ENCODE measurements around the gene ANKH. TPM values are rescaled to one million over a fixed set of nuclear protein-coding genes. Genes with fewer than 3 reads are reported as not detected.

The ANKH gene
- total and polyA plus RNA-seq, 2 of the 13 experiments (the other 11 are each of a cell fraction or from before 2014, with no cell fraction given), result 25.0 to 36.0 TPM

GRCh38 chr5:14855366-14855765 lies 16.2 kb downstream of the ANKH start:
- ChIA-PET CTCF (ENCODE audit: low intra/inter-chr PET ratio, low total read pairs) (no interaction called here), POLR2A (no interaction called here)
- in situ Hi-C loops (cut with HindIII; ENCODE audit: extremely low pct_ligation_motif_present, low pct_unique_long_range_greater_than_20kb), result no loop called here
- Histone ChIP-seq H3K4me1 (ENCODE audit: insufficient read depth, low read length) (peaks cover 31% of the 10 kb centered on the region), H3K9ac (ENCODE audit: insufficient read depth, low read depth, low read length) (no peak overlapping the region), H3K27ac (ENCODE audit: extremely low read length, insufficient read depth, low read length) (no peak overlapping the region), H3K27me3 (ENCODE audit: control insufficient read depth in 1 of 2, insufficient read depth in 2 of 2, low read length in 2 of 2) (no peaks in the 10 kb centered on the region), H4K20me1 (ENCODE audit: insufficient read depth, low read length) (no peaks in the 10 kb centered on the region), H3K4me2 (ENCODE audit: low read depth, low read length) (no peak overlapping the region), H3K79me2 (ENCODE audit: insufficient read depth, low read length) (peaks cover 12% of the 10 kb centered on the region), H3K36me3 (replicated peaks in 1 of 2; ENCODE audit: control insufficient read depth in 1 of 2, insufficient read depth in 2 of 2, low read length in 2 of 2) (peaks cover 0 to 2% of the 10 kb centered on the region in 2 experiments; a peak in 3 of 5 replicates), H3K4me3 (replicated peaks in 1 of 3; ENCODE audit: insufficient read depth in 1 of 3, low read depth in 2 of 3, low read length in 3 of 3) (no peak overlapping the region), H2AFZ (ENCODE audit: low read length) (no peak overlapping the region), H3K9me3 (ENCODE audit: low read length) (no peaks in the 10 kb centered on the region)
- ATAC-seq (no peak), FAIRE-seq (no peak), DNase-seq (ENCODE audit: low spot score) (no peak)
- intact Hi-C loops (cut with micrococcal nuclease; ENCODE audit: unreplicated experiment), result no loop called here
- TF ChIP-seq TAF1 (CRISPR knock-in tag; IDR thresholded peaks at IDR 0.05) (no peak), ARNT (IDR thresholded peaks at IDR 0.05) (no peak), PRDM4 (CRISPR knock-in tag; IDR thresholded peaks at IDR 0.05; ENCODE audit: borderline replicate concordance) (no peak)
- no TSS peak for BruUV-seq (replicated peaks)
- WGBS (ENCODE audit: low lambda C conversion rate), result 93% methylated on average over 1 of the region's 1 CpG

GRCh38 chr5:14854799-14855198 lies 16.8 kb downstream of the ANKH start:
- no peak overlapping the region for H2AFZ ChIP-seq (ENCODE audit: low read length)
- FAIRE-seq (no peak), DNase-seq (ENCODE audit: low spot score) (no peak), ATAC-seq (no peak)
- no peak overlapping the region for H3K27ac ChIP-seq (ENCODE audit: extremely low read length, insufficient read depth, low read length)
- 94% methylated on average over 4 of the region's 4 CpGs for WGBS (ENCODE audit: low lambda C conversion rate)
- ChIA-PET CTCF (ENCODE audit: low intra/inter-chr PET ratio, low total read pairs) (no interaction called here), POLR2A (no interaction called here)
- no peaks in the 10 kb centered on the region for H3K27me3 ChIP-seq (ENCODE audit: control insufficient read depth in 1 of 2, insufficient read depth in 2 of 2, low read length in 2 of 2)
- in situ Hi-C loops (cut with HindIII; ENCODE audit: extremely low pct_ligation_motif_present, low pct_unique_long_range_greater_than_20kb) (no loop called here), intact Hi-C loops (cut with micrococcal nuclease; ENCODE audit: unreplicated experiment) (no loop called here)
- H3K4me2 ChIP-seq (ENCODE audit: low read depth, low read length), result no peak overlapping the region
- no peak overlapping the region for H3K4me3 ChIP-seq (replicated peaks in 1 of 3; ENCODE audit: insufficient read depth in 1 of 3, low read depth in 2 of 3, low read length in 3 of 3)
- peaks cover 3 to 4% of the 10 kb centered on the region in 2 experiments; a peak in 3 of 5 replicates for H3K36me3 ChIP-seq (replicated peaks in 1 of 2; ENCODE audit: control insufficient read depth in 1 of 2, insufficient read depth in 2 of 2, low read length in 2 of 2)
- no TSS peak for BruUV-seq (replicated peaks)
- H3K9me3 ChIP-seq (ENCODE audit: low read length), result no peaks in the 10 kb centered on the region
- peaks cover 32% of the 10 kb centered on the region for H3K4me1 ChIP-seq (ENCODE audit: insufficient read depth, low read length)
- peaks cover 9% of the 10 kb centered on the region for H3K79me2 ChIP-seq (ENCODE audit: insufficient read depth, low read length)
- H4K20me1 ChIP-seq (ENCODE audit: insufficient read depth, low read length), result no peaks in the 10 kb centered on the region
- TF ChIP-seq ZNF276 (CRISPR knock-in tag; IDR thresholded peaks at IDR 0.05; ENCODE audit: low read depth) (no peak), ZNF713 (CRISPR knock-in tag; IDR thresholded peaks at IDR 0.05) (no peak), CEBPB (IDR thresholded peaks at IDR 0.05; ENCODE audit: borderline replicate concordance, low read depth, low read length) (no peak), CTCF (CRISPR knock-in tag; IDR thresholded peaks at IDR 0.05) (no peak), ZNF720 (CRISPR knock-in tag; IDR thresholded peaks at IDR 0.05) (no peak), KDM4B (CRISPR knock-in tag; IDR thresholded peaks at IDR 0.05) (no peak), DDIT3 (CRISPR knock-in tag; IDR thresholded peaks at IDR 0.05) (no peak), HCFC1 (IDR thresholded peaks at IDR 0.05; ENCODE audit: low read depth, low read length) (no peak), PPARG (CRISPR knock-in tag; conservative IDR thresholded peaks at IDR 0.05) (no peak)
- H3K9ac ChIP-seq (ENCODE audit: insufficient read depth, low read depth, low read length), result no peak overlapping the region
